ENCODE data around the gene DNAJC24.
"Not testable (repeated sequence)": the region's sequence is repeated elsewhere in the genome, so short reads cannot be mapped to it uniquely, and the experiment has no call there.

The DNAJC24 gene

GRCh38 chr11:31369348-31370329 lies at the start of gene DNAJC24, which contains the start of gene DCDC1:
TSS of gene DNAJC24 (plus strand) at chr11:31369860. CDS start at chr11:31370749, 889 bp downstream.
TSS of gene DCDC1 (minus strand) at chr11:31369739. CDS start at chr11:31328280, 41,459 bp downstream.
- no peak for TF ChIP-seq CTCF (IDR thresholded peaks at IDR 0.05; ENCODE audit: borderline replicate concordance, control extremely low read depth, extremely low read depth, insufficient read depth, missing control alignments)
- in situ Hi-C loops (cut with MboI; ENCODE audit: low sequenced_read_pairs, unreplicated experiment), result loop anchor here (10.0 kb wide), 1 partner anchor 435 kb away; no protein-coding TSS in a partner anchor
- peak; percentile 81 for DNase-seq (ENCODE audit: low spot score)

- in situ Hi-C loops (cut with MboI; ENCODE audit: low sequenced_read_pairs, unreplicated experiment); DNase-seq (ENCODE audit: low spot score): not testable (repeated sequence)
Observed at GRCh38 chr11:31321494-31321893, 48.2 kb upstream of the DNAJC24 start.

- DNase-seq (ENCODE audit: low spot score), result no peak
- in situ Hi-C loops (cut with MboI; ENCODE audit: low sequenced_read_pairs, unreplicated experiment), result no loop called here
- no peak for TF ChIP-seq CTCF (IDR thresholded peaks at IDR 0.05; ENCODE audit: borderline replicate concordance, control extremely low read depth, extremely low read depth, insufficient read depth, missing control alignments)
Observed at GRCh38 chr11:31323145-31323544, 46.5 kb upstream of the DNAJC24 start.

- TF ChIP-seq CTCF (IDR thresholded peaks at IDR 0.05; ENCODE audit: borderline replicate concordance, control extremely low read depth, extremely low read depth, insufficient read depth, missing control alignments), result no peak
- in situ Hi-C loops (cut with MboI; ENCODE audit: low sequenced_read_pairs, unreplicated experiment), result no loop called here
- DNase-seq (ENCODE audit: low spot score), result no peak
Observed at GRCh38 chr11:31325160-31325559, 44.5 kb upstream of the DNAJC24 start.

GRCh38 chr11:31326470-31327148 lies 43.1 kb upstream of the DNAJC24 start:
- TF ChIP-seq CTCF (IDR thresholded peaks at IDR 0.05; ENCODE audit: borderline replicate concordance, control extremely low read depth, extremely low read depth, insufficient read depth, missing control alignments), result no peak
- DNase-seq (ENCODE audit: low spot score), result no peak
- in situ Hi-C loops (cut with MboI; ENCODE audit: low sequenced_read_pairs, unreplicated experiment), result no loop called here

GRCh38 chr11:31327417-31327816 lies 42.2 kb upstream of the DNAJC24 start:
- DNase-seq (ENCODE audit: low spot score), result no peak
- in situ Hi-C loops (cut with MboI; ENCODE audit: low sequenced_read_pairs, unreplicated experiment), result no loop called here
- no peak for TF ChIP-seq CTCF (IDR thresholded peaks at IDR 0.05; ENCODE audit: borderline replicate concordance, control extremely low read depth, extremely low read depth, insufficient read depth, missing control alignments)

Data from GM13976 (cell line).